T-helper 1 cell treated with Interleukin-12 subunit alpha and Interleukin-12 subunit beta and Interleukin-4 antibody, amounts not matched to agents 30 μg/mL and 1 μg/mL, for 36 hours (primary cell): Measurements from ENCODE around the gene RIPK3.
"Not testable (repeated sequence)": the region's sequence is repeated elsewhere in the genome, so short reads cannot be mapped to it uniquely, and the experiment has no call there.

Experiments
- H3K27ac Mint-ChIP-seq: one replicate; pipeline ENCODE4 v1.8.0; 2021; ENCODE audit warnings: mild to moderate bottlenecking, mixed read lengths
- H3K27me3 Mint-ChIP-seq: one replicate; pipeline ENCODE4 v1.8.0; 2021; ENCODE audit warnings: low read depth, mixed read lengths
- H3K36me3 Mint-ChIP-seq: one replicate; pipeline ENCODE4 v1.8.0; 2021; ENCODE audit warnings: low read depth, mixed read lengths
- H3K4me1 Mint-ChIP-seq: one replicate; pipeline ENCODE4 v1.8.0; 2021; ENCODE audit warnings: low read depth, mixed read lengths
- H3K4me3 Mint-ChIP-seq: one replicate; pipeline ENCODE4 v1.8.0; 2021; ENCODE audit warnings: mild to moderate bottlenecking, moderate library complexity, mixed read lengths
- H3K9me3 Mint-ChIP-seq: one replicate; pipeline ENCODE4 v1.8.0; 2021; ENCODE audit warnings: mixed read lengths

RIPK3 gene

GRCh38 chr14:24342889-24343288, 3.1 kb upstream of the RIPK3 start:
- no peaks in the 10 kb centered on the region for H3K9me3 Mint-ChIP-seq
- H3K36me3 Mint-ChIP-seq = peaks cover 7% of the 10 kb centered on the region
- peaks cover 31% of the 10 kb centered on the region for H3K27me3 Mint-ChIP-seq
- H3K27ac Mint-ChIP-seq = no peak overlapping the region
- no peak overlapping the region for H3K4me3 Mint-ChIP-seq
- peaks cover 12% of the 10 kb centered on the region for H3K4me1 Mint-ChIP-seq

GRCh38 chr14:24340606-24341005, 815 bp upstream of the RIPK3 start:
- Mint-ChIP-seq H3K4me1 (peaks cover 16% of the 10 kb centered on the region), H3K9me3 (no peaks in the 10 kb centered on the region), H3K27ac (no peak overlapping the region), H3K4me3 (no peak overlapping the region), H3K36me3 (peaks cover 24% of the 10 kb centered on the region), H3K27me3 (peaks cover 26% of the 10 kb centered on the region)

GRCh38 chr14:24338843-24339242, 948 bp downstream of the RIPK3 start:
- peak overlapping the region; percentile 92 for H3K4me3 Mint-ChIP-seq
- H3K27me3 Mint-ChIP-seq = peaks cover 27% of the 10 kb centered on the region
- no peak overlapping the region for H3K27ac Mint-ChIP-seq
- peaks cover 29% of the 10 kb centered on the region for H3K36me3 Mint-ChIP-seq
- no peaks in the 10 kb centered on the region for H3K9me3 Mint-ChIP-seq
- peaks cover 20% of the 10 kb centered on the region for H3K4me1 Mint-ChIP-seq

- Mint-ChIP-seq H3K9me3 (no peaks in the 10 kb centered on the region), H3K36me3 (peaks cover 29% of the 10 kb centered on the region), H3K4me1 (peaks cover 23% of the 10 kb centered on the region), H3K4me3 (peak overlapping the region; percentile 92), H3K27me3 (peaks cover 32% of the 10 kb centered on the region), H3K27ac (no peak overlapping the region)
Observed at GRCh38 chr14:24337824-24338175, 2.0 kb downstream of the RIPK3 start.

- peaks cover 29% of the 10 kb centered on the region for H3K36me3 Mint-ChIP-seq
- peaks cover 26% of the 10 kb centered on the region for H3K4me1 Mint-ChIP-seq
- no peaks in the 10 kb centered on the region for H3K9me3 Mint-ChIP-seq
- peaks cover 30% of the 10 kb centered on the region for H3K27me3 Mint-ChIP-seq
- H3K27ac Mint-ChIP-seq = no peak overlapping the region
- H3K4me3 Mint-ChIP-seq = no peak overlapping the region
Observed at GRCh38 chr14:24337144-24337823, 2.5 kb downstream of the RIPK3 start.

- Mint-ChIP-seq H3K27me3 (peaks cover 36% of the 10 kb centered on the region), H3K36me3 (peaks cover 29% of the 10 kb centered on the region), H3K27ac (no peak overlapping the region), H3K4me1 (peaks cover 33% of the 10 kb centered on the region), H3K4me3 (no peak overlapping the region), H3K9me3 (no peaks in the 10 kb centered on the region)
Observed at GRCh38 chr14:24335461-24336171, 4.2 kb downstream of the RIPK3 start.

- H3K4me1 Mint-ChIP-seq = peaks cover 34% of the 10 kb centered on the region
- H3K27ac Mint-ChIP-seq = no peak within 1 kb of the TSS
- peak within 1 kb of the TSS; percentile 46 for H3K4me3 Mint-ChIP-seq
- H3K27me3 Mint-ChIP-seq = peaks cover 46% of the 10 kb centered on the region
- peaks cover 29% of the 10 kb centered on the region for H3K36me3 Mint-ChIP-seq
- no peaks in the 10 kb centered on the region for H3K9me3 Mint-ChIP-seq
Observed at GRCh38 chr14:24334431-24335291, 5.1 kb downstream of the RIPK3 start, which contains the start of gene ADCY4. TSS of gene ADCY4 (minus strand) at chr14:24335071. CDS start at chr14:24334652, 419 bp downstream.

GRCh38 chr14:24332268-24332993, 7.4 kb downstream of the RIPK3 start:
- Mint-ChIP-seq H3K27me3 (peaks cover 47% of the 10 kb centered on the region), H3K36me3 (peaks cover 19% of the 10 kb centered on the region), H3K4me3 (peak overlapping the region; percentile 78), H3K27ac (peak overlapping the region; percentile 71), H3K9me3 (no peaks in the 10 kb centered on the region), H3K4me1 (peaks cover 37% of the 10 kb centered on the region)

GRCh38 chr14:24331731-24332267, 8.0 kb downstream of the RIPK3 start:
- Mint-ChIP-seq H3K9me3 (no peaks in the 10 kb centered on the region), H3K27ac (peak overlapping the region; percentile 71), H3K4me1 (peaks cover 42% of the 10 kb centered on the region), H3K27me3 (peaks cover 47% of the 10 kb centered on the region), H3K36me3 (peaks cover 12% of the 10 kb centered on the region), H3K4me3 (peak overlapping the region; percentile 78)

- H3K4me3 Mint-ChIP-seq = no peak overlapping the region
- peaks cover 6% of the 10 kb centered on the region for H3K36me3 Mint-ChIP-seq
- no peak overlapping the region for H3K27ac Mint-ChIP-seq
- peaks cover 47% of the 10 kb centered on the region for H3K27me3 Mint-ChIP-seq
- H3K4me1 Mint-ChIP-seq = peaks cover 41% of the 10 kb centered on the region
- H3K9me3 Mint-ChIP-seq = no peaks in the 10 kb centered on the region
Observed at GRCh38 chr14:24330973-24331674, 8.7 kb downstream of the RIPK3 start.

GRCh38 chr14:24329736-24330135, 10.1 kb downstream of the RIPK3 start:
- peak overlapping the region; percentile 26 for H3K27ac Mint-ChIP-seq
- H3K36me3 Mint-ChIP-seq = no peaks in the 10 kb centered on the region
- H3K27me3 Mint-ChIP-seq = peaks cover 39% of the 10 kb centered on the region
- peaks cover 39% of the 10 kb centered on the region for H3K4me1 Mint-ChIP-seq
- no peak overlapping the region for H3K4me3 Mint-ChIP-seq
- H3K9me3 Mint-ChIP-seq = no peaks in the 10 kb centered on the region

- Mint-ChIP-seq H3K36me3 (no peaks in the 10 kb centered on the region), H3K9me3 (no peaks in the 10 kb centered on the region), H3K27me3 (peaks cover 35% of the 10 kb centered on the region), H3K4me3 (no peak overlapping the region), H3K4me1 (peaks cover 36% of the 10 kb centered on the region), H3K27ac (peak overlapping the region; percentile 26)
Observed at GRCh38 chr14:24329073-24329663, 10.6 kb downstream of the RIPK3 start.

GRCh38 chr14:24327914-24328313, 11.9 kb downstream of the RIPK3 start:
- peaks cover 33% of the 10 kb centered on the region for H3K4me1 Mint-ChIP-seq
- H3K4me3 Mint-ChIP-seq, H3K9me3 Mint-ChIP-seq, H3K27ac Mint-ChIP-seq, H3K36me3 Mint-ChIP-seq: not testable (repeated sequence)
- peaks cover 29% of the 10 kb centered on the region for H3K27me3 Mint-ChIP-seq
